HG02588 (cell line): ENCODE results near the gene AATF.

Experiments used
- ATAC-seq: cut with Tn5 transposase; IDR thresholded peaks from one replicate; pipeline ENCODE4 v1.9.1; 2021; ENCODE audit warnings: mild to moderate bottlenecking, moderate library complexity; ENCODE audit not compliant: unreplicated experiment

The AATF gene

GRCh38 chr17:37098910-37099664 lies 150.3 kb downstream of the AATF start:
- no peak for ATAC-seq

GRCh38 chr17:37100231-37100630 lies 151.5 kb downstream of the AATF start:
- no peak for ATAC-seq

DNA sequence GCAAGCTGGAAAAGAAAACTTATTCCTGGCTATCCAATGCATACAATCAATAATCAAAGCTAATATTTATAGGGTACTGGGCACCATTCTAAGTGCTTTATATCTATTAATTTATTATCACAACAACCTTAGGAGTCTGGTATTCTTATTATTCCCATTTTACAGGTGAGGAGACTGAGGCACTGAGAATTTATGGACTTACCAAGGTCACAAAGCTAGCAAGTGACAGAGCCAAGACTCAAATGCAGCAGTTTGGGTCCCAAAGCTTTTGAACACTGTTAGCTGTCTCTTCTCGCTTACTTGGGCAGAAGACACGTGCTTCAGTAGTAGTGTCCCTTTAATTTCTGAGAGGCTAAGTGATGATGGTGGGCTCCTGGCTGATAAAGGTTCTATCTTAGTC lies 152.6 kb downstream of the AATF start:
- ATAC-seq = no peak

DNA sequence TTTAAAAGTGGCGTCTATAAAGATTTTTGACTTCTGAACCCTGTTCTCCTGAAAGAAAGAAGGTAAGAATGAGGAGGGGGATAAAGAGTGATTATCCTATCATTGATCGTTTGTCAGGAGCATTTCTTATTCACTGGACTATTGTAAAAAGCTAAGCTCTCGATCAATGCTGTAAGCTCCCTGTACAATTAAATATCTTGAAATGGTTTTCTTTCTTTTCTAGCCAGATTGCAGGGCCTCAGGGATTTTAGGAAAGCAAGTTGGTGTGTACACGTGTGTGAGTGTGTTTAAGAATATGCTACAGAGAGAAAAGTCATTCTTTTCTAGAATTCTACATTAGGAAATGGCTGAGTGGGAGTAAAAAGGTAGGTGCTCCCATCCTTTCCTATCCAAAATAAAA lies 154.5 kb downstream of the AATF start:
- ATAC-seq = no peak

GRCh38 chr17:37106049-37106448 lies 157.3 kb downstream of the AATF start:
- ATAC-seq = no peak
